Ishikawa (cell line): Measurements from ENCODE around the gene SIKE1.

ENCODE experiments used
- CEBPB ChIP-seq: IDR thresholded peaks from 2 replicates; pipeline ENCODE4 v1.6.1; 2012
- CREB1 ChIP-seq: IDR thresholded peaks from 2 replicates; pipeline ENCODE4 v1.6.1; 2012; ENCODE audit warnings: low read depth
- EGR1 ChIP-seq: IDR thresholded peaks from 2 replicates; pipeline ENCODE4 v1.6.1; 2012
- EP300 ChIP-seq: IDR thresholded peaks from 2 replicates; pipeline ENCODE4 v1.6.1; 2012; ENCODE audit warnings: borderline replicate concordance
- FOXM1 ChIP-seq: IDR thresholded peaks from 2 replicates; pipeline ENCODE4 v1.6.1; 2012; ENCODE audit warnings: low read depth, borderline replicate concordance
- REST ChIP-seq: IDR thresholded peaks from 2 replicates; pipeline ENCODE4 v1.6.1; 2012; ENCODE audit warnings: low read depth, mild to moderate bottlenecking
- TAF1 ChIP-seq: IDR thresholded peaks from 2 replicates; pipeline ENCODE4 v1.6.1; 2012; ENCODE audit warnings: low read depth, mild to moderate bottlenecking
- TCF12 ChIP-seq: IDR thresholded peaks from 2 replicates; pipeline ENCODE4 v1.6.1; 2012; ENCODE audit warnings: low read depth
- TEAD4 ChIP-seq: IDR thresholded peaks from 2 replicates; pipeline ENCODE4 v1.6.1; 2012
- USF1 ChIP-seq: IDR thresholded peaks from 2 replicates; pipeline ENCODE4 v1.6.1; 2012
- YY1 ChIP-seq: IDR thresholded peaks from 2 replicates; pipeline ENCODE4 v1.6.1; 2012; ENCODE audit warnings: low read depth
- TF ChIP-seq, protein P1 (sequence below): IDR thresholded peaks from 2 replicates; pipeline ENCODE4 v1.6.1; 2012

The SIKE1 gene

DNA sequence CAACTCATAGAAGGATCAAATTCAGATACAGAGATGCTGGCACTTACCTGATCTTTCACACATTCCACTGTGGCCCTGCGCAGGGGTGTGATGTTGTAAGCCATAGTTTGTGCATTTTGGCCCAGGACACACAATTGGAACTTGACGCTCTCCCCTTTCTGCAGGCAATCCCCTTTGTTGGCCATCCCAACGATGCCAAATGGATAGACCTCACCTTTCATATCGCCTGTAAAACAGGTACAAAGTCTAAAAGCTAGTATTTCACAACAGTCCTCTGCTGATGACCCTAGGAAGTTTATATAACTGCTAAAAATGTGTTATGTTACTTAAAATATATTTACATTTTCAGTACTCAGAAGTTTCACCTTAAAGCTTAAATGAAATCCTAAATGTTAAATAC is 60.0 kb downstream of the SIKE1 start:
- no peak for TF ChIP-seq FOXM1
- TF ChIP-seq, protein P1, sequence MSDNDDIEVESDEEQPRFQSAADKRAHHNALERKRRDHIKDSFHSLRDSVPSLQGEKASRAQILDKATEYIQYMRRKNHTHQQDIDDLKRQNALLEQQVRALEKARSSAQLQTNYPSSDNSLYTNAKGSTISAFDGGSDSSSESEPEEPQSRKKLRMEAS: no peak
- no peak for TF ChIP-seq REST
- no peak for TF ChIP-seq EP300
- TF ChIP-seq USF1: no peak
- TF ChIP-seq EGR1: no peak
- TF ChIP-seq YY1: no peak
- TF ChIP-seq TAF1: no peak
- TF ChIP-seq CREB1: no peak
- TF ChIP-seq TCF12: no peak
- TF ChIP-seq TEAD4: no peak
- no peak for TF ChIP-seq CEBPB
